Measurements from ENCODE around the gene PLCH1. TPM values are rescaled to one million over a fixed set of nuclear protein-coding genes. Genes with fewer than 3 reads are reported as not detected.

Gene PLCH1
- total RNA-seq, 2 donors from 2014 or later = 12.0 to 12.4 TPM

DNA sequence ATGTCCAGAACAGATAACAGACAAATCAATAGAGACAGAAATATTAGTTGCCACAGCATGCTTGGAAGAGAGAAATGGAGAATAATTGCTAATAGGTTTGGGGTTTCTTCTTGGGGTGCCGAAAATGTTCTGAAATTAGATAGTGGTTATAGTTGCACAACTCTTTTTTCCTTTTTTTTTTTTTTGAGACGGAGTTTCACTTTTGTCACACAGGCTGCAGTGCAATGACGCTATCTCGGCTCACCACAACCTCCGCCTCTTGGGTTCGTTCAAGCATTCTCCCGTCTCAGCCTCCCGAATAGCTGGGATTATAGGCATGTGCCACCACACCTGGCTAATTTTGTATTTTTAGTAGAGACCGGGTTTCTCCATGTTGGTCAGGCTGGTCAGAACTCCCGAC, 163.3 kb downstream of the PLCH1 start:
- H3K27ac ChIP-seq (ENCODE audit: low read depth, low read length) = no peak overlapping the region
- no peak overlapping the region for H3K27ac Mint-ChIP-seq
- 89 to 100% methylated on average over 3 to 10 of the region's 10 CpGs for WGBS, 2 experiments (ENCODE audit: insufficient coverage in 1 of 2, insufficient read length in 1 of 2)
- H3K9me3 ChIP-seq (ENCODE audit: control insufficient read depth, low read length) = no peaks in the 10 kb centered on the region
- DNase-seq = no peak
- no peaks in the 10 kb centered on the region for H3K36me3 Mint-ChIP-seq (ENCODE audit: low read depth)
- H3K4me3 ChIP-seq (ENCODE audit: low read length) = no peak overlapping the region
- H3K4me3 Mint-ChIP-seq = no peak overlapping the region
- peaks cover 13% of the 10 kb centered on the region for H3K4me1 Mint-ChIP-seq
- H3K36me3 ChIP-seq (ENCODE audit: control insufficient read depth, insufficient read depth, low read length) = no peaks in the 10 kb centered on the region
- H3K4me1 ChIP-seq (ENCODE audit: control insufficient read depth, insufficient read depth, low read length) = no peaks in the 10 kb centered on the region
- H3K27me3 ChIP-seq (ENCODE audit: control insufficient read depth, insufficient read depth, low read length, poor library complexity, severe bottlenecking) = no peaks in the 10 kb centered on the region
- no peaks in the 10 kb centered on the region for H3K9me3 Mint-ChIP-seq
- TF ChIP-seq, protein P1, sequence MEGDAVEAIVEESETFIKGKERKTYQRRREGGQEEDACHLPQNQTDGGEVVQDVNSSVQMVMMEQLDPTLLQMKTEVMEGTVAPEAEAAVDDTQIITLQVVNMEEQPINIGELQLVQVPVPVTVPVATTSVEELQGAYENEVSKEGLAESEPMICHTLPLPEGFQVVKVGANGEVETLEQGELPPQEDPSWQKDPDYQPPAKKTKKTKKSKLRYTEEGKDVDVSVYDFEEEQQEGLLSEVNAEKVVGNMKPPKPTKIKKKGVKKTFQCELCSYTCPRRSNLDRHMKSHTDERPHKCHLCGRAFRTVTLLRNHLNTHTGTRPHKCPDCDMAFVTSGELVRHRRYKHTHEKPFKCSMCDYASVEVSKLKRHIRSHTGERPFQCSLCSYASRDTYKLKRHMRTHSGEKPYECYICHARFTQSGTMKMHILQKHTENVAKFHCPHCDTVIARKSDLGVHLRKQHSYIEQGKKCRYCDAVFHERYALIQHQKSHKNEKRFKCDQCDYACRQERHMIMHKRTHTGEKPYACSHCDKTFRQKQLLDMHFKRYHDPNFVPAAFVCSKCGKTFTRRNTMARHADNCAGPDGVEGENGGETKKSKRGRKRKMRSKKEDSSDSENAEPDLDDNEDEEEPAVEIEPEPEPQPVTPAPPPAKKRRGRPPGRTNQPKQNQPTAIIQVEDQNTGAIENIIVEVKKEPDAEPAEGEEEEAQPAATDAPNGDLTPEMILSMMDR (conservative IDR thresholded peaks at IDR 0.05) = no peak
- H3K9ac ChIP-seq (ENCODE audit: extremely low read depth, low read length, poor library complexity, severe bottlenecking) = no peak overlapping the region
- no peaks in the 10 kb centered on the region for H3K27me3 Mint-ChIP-seq (ENCODE audit: insufficient read depth)

DNA sequence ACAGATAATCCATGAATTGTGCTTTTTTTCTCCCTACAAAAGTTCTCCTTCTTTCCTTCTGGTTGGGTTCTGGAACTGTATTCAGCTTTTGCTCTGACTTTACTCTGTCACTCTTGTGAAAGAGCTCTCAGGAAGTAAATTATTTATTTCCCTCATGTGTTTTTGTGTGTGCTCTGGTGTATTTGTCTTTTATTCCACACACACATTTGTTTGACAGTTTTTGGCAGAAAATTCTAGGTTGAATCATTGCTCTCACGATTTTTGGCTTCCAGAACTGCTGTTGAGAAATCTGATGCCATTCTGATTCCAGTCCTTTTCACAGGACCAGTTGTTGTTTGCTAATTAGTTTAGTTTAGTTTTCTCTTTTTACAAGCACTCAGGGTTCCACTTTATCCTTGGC, 172.8 kb downstream of the PLCH1 start:
- no peak overlapping the region for H3K4me3 Mint-ChIP-seq
- H3K4me1 Mint-ChIP-seq = peaks cover 11% of the 10 kb centered on the region
- H3K27me3 ChIP-seq (ENCODE audit: control insufficient read depth, insufficient read depth, low read length, poor library complexity, severe bottlenecking) = no peaks in the 10 kb centered on the region
- H3K36me3 ChIP-seq (ENCODE audit: control insufficient read depth, insufficient read depth, low read length) = no peaks in the 10 kb centered on the region
- no peak overlapping the region for H3K9ac ChIP-seq (ENCODE audit: extremely low read depth, low read length, poor library complexity, severe bottlenecking)
- H3K4me1 ChIP-seq (ENCODE audit: control insufficient read depth, insufficient read depth, low read length) = no peaks in the 10 kb centered on the region
- TF ChIP-seq, protein P1 (conservative IDR thresholded peaks at IDR 0.05) = no peak
- peaks cover 6% of the 10 kb centered on the region for H3K36me3 Mint-ChIP-seq (ENCODE audit: low read depth)
- no peak overlapping the region for H3K27ac Mint-ChIP-seq
- H3K27ac ChIP-seq (ENCODE audit: low read depth, low read length) = no peak overlapping the region
- WGBS, 2 experiments (ENCODE audit: insufficient coverage in 1 of 2, insufficient read length in 1 of 2) = 50 to 80% methylated on average over 1 of the region's 1 CpG
- DNase-seq = no peak
- H3K27me3 Mint-ChIP-seq (ENCODE audit: insufficient read depth) = no peaks in the 10 kb centered on the region
- no peak overlapping the region for H3K4me3 ChIP-seq (ENCODE audit: low read length)
- peaks cover 6% of the 10 kb centered on the region for H3K9me3 ChIP-seq (ENCODE audit: control insufficient read depth, low read length)
- H3K9me3 Mint-ChIP-seq = no peaks in the 10 kb centered on the region

DNA sequence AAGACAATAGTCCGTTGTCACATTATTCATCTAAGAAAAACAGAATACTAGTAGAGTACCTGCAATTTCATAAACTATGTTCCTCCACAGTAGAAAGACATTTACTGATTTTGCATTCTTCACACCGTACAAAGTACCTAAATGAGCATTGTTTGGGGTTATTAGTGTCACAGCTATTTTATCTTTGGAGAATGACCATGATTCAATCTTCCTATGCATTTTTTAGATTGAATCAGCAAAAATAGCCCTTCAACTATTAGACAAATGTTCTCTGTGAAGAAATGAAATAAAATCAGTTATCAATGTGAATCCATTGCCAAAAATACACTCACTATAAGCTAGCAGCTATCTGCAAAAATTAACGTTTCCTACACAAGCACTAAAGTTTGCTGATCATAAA, 176.6 kb downstream of the PLCH1 start:
- no peak for DNase-seq
- Histone ChIP-seq H3K9me3 (ENCODE audit: control insufficient read depth, low read length) (peaks cover 3% of the 10 kb centered on the region), H3K27me3 (ENCODE audit: control insufficient read depth, insufficient read depth, low read length, poor library complexity, severe bottlenecking) (no peaks in the 10 kb centered on the region), H3K4me3 (ENCODE audit: low read length) (no peak overlapping the region), H3K9ac (ENCODE audit: extremely low read depth, low read length, poor library complexity, severe bottlenecking) (no peak overlapping the region), H3K27ac (ENCODE audit: low read depth, low read length) (no peak overlapping the region), H3K4me1 (ENCODE audit: control insufficient read depth, insufficient read depth, low read length) (no peaks in the 10 kb centered on the region), H3K36me3 (ENCODE audit: control insufficient read depth, insufficient read depth, low read length) (no peaks in the 10 kb centered on the region)
- Mint-ChIP-seq H3K27ac (no peak overlapping the region), H3K4me3 (no peak overlapping the region), H3K27me3 (ENCODE audit: insufficient read depth) (no peaks in the 10 kb centered on the region), H3K9me3 (no peaks in the 10 kb centered on the region), H3K36me3 (ENCODE audit: low read depth) (peaks cover 6% of the 10 kb centered on the region), H3K4me1 (peaks cover 5% of the 10 kb centered on the region)
- WGBS, 2 experiments (ENCODE audit: insufficient coverage in 1 of 2, insufficient read length in 1 of 2) = 93 to 100% methylated on average over 1 to 3 of the region's 3 CpGs
- TF ChIP-seq, protein P1 (conservative IDR thresholded peaks at IDR 0.05) = no peak
